Fibroblast of villous mesenchyme (primary cell): ENCODE measurements around the gene ZNF615. TPM values are rescaled to one million over a fixed set of nuclear protein-coding genes. Genes with fewer than 3 reads are reported as not detected.
A peak's percentile ranks its signal among the peaks of the same experiment; 100 is the strongest.
"Not testable (repeated sequence)": the region's sequence is repeated elsewhere in the genome, so short reads cannot be mapped to it uniquely, and the experiment has no call there.

Experiments used
- DNase-seq: peaks from one replicate; pipeline ENCODE4 v3.0.0-alpha.2; 2010; ENCODE audit warnings: low read depth
- H3K4me3 ChIP-seq: 2 replicates; pipeline ENCODE4 v1.5.1; 2011; ENCODE audit warnings: low read depth, mild to moderate bottlenecking, low read length
- CTCF ChIP-seq: IDR thresholded peaks from 2 replicates; pipeline ENCODE4 v1.5.1; 2012; ENCODE audit warnings: low read depth, mild to moderate bottlenecking, low read length; ENCODE audit not compliant: insufficient read depth
- total RNA-seq: library from RNA; depleted of rRNA; stranded (reverse); fragments of >200 nt; gene quantifications from 2 replicates; pipeline ENCODE4 v1.2.3, GENCODE V29; 2012

The ZNF615 gene
- total RNA-seq, 1 donor = 9.9 TPM

GRCh38 chr19:51977346-51977745, 30.7 kb downstream of the ZNF615 start:
- TF ChIP-seq CTCF = no peak
- no peak for DNase-seq
- H3K4me3 ChIP-seq = no peak overlapping the region

GRCh38 chr19:51976852-51977251, 31.2 kb downstream of the ZNF615 start:
- H3K4me3 ChIP-seq = no peak overlapping the region
- no peak for TF ChIP-seq CTCF
- no peak for DNase-seq

- not testable (repeated sequence) for H3K4me3 ChIP-seq, DNase-seq
Measured at GRCh38 chr19:51975787-51976186, 32.2 kb downstream of the ZNF615 start.

GRCh38 chr19:51971624-51972023, 36.4 kb downstream of the ZNF615 start:
- DNase-seq = peak; percentile 42
- H3K4me3 ChIP-seq = no peak overlapping the region
- no peak for TF ChIP-seq CTCF

- H3K4me3 ChIP-seq = no peak overlapping the region
- TF ChIP-seq CTCF = no peak
- no peak for DNase-seq
Measured at GRCh38 chr19:51970718-51971117, 37.3 kb downstream of the ZNF615 start.

GRCh38 chr19:51965583-51965982, 42.4 kb downstream of the ZNF615 start:
- no peak for DNase-seq

GRCh38 chr19:51960621-51961233, 47.3 kb downstream of the ZNF615 start:
- H3K4me3 ChIP-seq = not testable (repeated sequence)
- DNase-seq = peak; percentile 91

More at GRCh38 chr19:51965583-51965982, 42.4 kb downstream of the ZNF615 start:
- H3K4me3 ChIP-seq = no peak overlapping the region
- TF ChIP-seq CTCF = no peak

GRCh38 chr19:51959791-51960190, 48.2 kb downstream of the ZNF615 start:
- no peak for TF ChIP-seq CTCF

GRCh38 chr19:51957846-51958245, 50.2 kb downstream of the ZNF615 start:
- DNase-seq, H3K4me3 ChIP-seq: not testable (repeated sequence)

More at GRCh38 chr19:51959791-51960190, 48.2 kb downstream of the ZNF615 start:
- DNase-seq = peak; percentile 42
- no peak overlapping the region for H3K4me3 ChIP-seq
